Activated CD8-positive, alpha-beta memory T cell treated with anti-CD3 and anti-CD28 coated beads, Interleukin-2, amount 50 U/mL, for 4 hours (primary cell): ENCODE results near the gene IL2RA.
"Not testable (repeated sequence)": the region's sequence is repeated elsewhere in the genome, so short reads cannot be mapped to it uniquely, and the experiment has no call there.

ENCODE experiments used
- DNase-seq: peaks from one replicate; pipeline ENCODE4 v3.0.0-alpha.2; 2020

Gene IL2RA

GRCh38 chr10:6056411-6057135 is 5.6 kb downstream of the IL2RA start:
- no peak for DNase-seq

- DNase-seq: no peak
These were observed 6.2 kb downstream of the IL2RA start for GRCh38 chr10:6055929-6056328.

- DNase-seq: no peak
These were observed 7.3 kb downstream of the IL2RA start for GRCh38 chr10:6054884-6055283.

- no peak for DNase-seq
These were observed 8.1 kb downstream of the IL2RA start for GRCh38 chr10:6053816-6054631.

GRCh38 chr10:6053303-6053702 is 8.9 kb downstream of the IL2RA start:
- DNase-seq: no peak

- DNase-seq: peak; percentile 80
These were observed 9.6 kb downstream of the IL2RA start for GRCh38 chr10:6052247-6053221.

GRCh38 chr10:6050801-6051445 is 11.2 kb downstream of the IL2RA start:
- DNase-seq: peak; percentile 88

- no peak for DNase-seq
These were observed 13.2 kb downstream of the IL2RA start for GRCh38 chr10:6049031-6049400.

GRCh38 chr10:6048281-6049030 is 13.7 kb downstream of the IL2RA start:
- DNase-seq: no peak

GRCh38 chr10:6047847-6048246 is 14.3 kb downstream of the IL2RA start:
- no peak for DNase-seq

GRCh38 chr10:6046773-6047611 is 15.2 kb downstream of the IL2RA start:
- DNase-seq: no peak

- no peak for DNase-seq
These were observed 16.0 kb downstream of the IL2RA start for GRCh38 chr10:6045878-6046772.

GRCh38 chr10:6045314-6045848 is 16.8 kb downstream of the IL2RA start:
- DNase-seq: no peak

- DNase-seq: no peak
These were observed 17.3 kb downstream of the IL2RA start for GRCh38 chr10:6044751-6045313.

GRCh38 chr10:6044060-6044459 is 18.1 kb downstream of the IL2RA start:
- DNase-seq: no peak

- DNase-seq: not testable (repeated sequence)
These were observed 18.8 kb downstream of the IL2RA start for GRCh38 chr10:6043377-6043776.

- DNase-seq: no peak
These were observed 22.0 kb downstream of the IL2RA start for GRCh38 chr10:6040205-6040604.

- no peak for DNase-seq
These were observed 22.5 kb downstream of the IL2RA start for GRCh38 chr10:6039711-6040110.

GRCh38 chr10:6038071-6038631 is 24.0 kb downstream of the IL2RA start:
- no peak for DNase-seq
